ENCODE data around the gene EXOSC6.
"Not testable (repeated sequence)": the region's sequence is repeated elsewhere in the genome, so short reads cannot be mapped to it uniquely, and the experiment has no call there.

DNA sequence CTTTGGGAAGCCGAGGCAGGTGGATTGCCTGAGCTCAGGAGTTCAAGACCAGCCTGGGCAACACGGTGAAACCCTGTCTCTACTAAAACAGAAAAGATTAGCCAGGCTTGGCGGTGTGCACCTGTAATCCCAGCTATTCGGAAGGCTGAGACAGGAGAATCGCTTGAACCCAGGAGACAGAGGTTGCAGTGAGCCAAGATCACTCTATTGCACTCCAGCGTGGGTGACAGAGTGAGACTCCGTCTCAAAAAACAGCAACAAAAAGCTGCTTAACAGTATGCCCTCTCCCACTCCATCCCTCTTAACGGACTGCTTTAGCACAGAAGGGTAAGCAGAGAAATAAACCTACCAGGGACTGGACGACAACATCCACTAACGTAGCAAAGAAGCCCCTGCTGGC is 16.2 kb upstream of the EXOSC6 start:
- TF ChIP-seq POLR2A, EP300 (IDR thresholded peaks at IDR 0.05): not testable (repeated sequence)
- TF ChIP-seq, protein P1, sequence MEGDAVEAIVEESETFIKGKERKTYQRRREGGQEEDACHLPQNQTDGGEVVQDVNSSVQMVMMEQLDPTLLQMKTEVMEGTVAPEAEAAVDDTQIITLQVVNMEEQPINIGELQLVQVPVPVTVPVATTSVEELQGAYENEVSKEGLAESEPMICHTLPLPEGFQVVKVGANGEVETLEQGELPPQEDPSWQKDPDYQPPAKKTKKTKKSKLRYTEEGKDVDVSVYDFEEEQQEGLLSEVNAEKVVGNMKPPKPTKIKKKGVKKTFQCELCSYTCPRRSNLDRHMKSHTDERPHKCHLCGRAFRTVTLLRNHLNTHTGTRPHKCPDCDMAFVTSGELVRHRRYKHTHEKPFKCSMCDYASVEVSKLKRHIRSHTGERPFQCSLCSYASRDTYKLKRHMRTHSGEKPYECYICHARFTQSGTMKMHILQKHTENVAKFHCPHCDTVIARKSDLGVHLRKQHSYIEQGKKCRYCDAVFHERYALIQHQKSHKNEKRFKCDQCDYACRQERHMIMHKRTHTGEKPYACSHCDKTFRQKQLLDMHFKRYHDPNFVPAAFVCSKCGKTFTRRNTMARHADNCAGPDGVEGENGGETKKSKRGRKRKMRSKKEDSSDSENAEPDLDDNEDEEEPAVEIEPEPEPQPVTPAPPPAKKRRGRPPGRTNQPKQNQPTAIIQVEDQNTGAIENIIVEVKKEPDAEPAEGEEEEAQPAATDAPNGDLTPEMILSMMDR (IDR thresholded peaks at IDR 0.05), result not testable (repeated sequence)

All from suprapubic skin (tissue), 3 donors.